HG02840 (cell line): ENCODE data around the gene PBX2.

ENCODE experiments used
- ATAC-seq: cut with Tn5 transposase; IDR thresholded peaks from one replicate; pipeline ENCODE4 v1.9.1; 2021; ENCODE audit warnings: mild to moderate bottlenecking, moderate library complexity, moderate number of reproducible peaks; ENCODE audit not compliant: unreplicated experiment, low FRiP score

PBX2 gene

GRCh38 chr6:32175711-32176475, 14.1 kb downstream of the PBX2 start, which contains the start of gene AGPAT1:
Gene AGPAT1 (minus strand): TSS chr6:32176084. CDS start chr6:32171496, 4,588 bp downstream.
- ATAC-seq: peak; percentile 36

- ATAC-seq: no peak
Observed at GRCh38 chr6:32175322-32175710, 14.7 kb downstream of the PBX2 start.

- no peak for ATAC-seq
Observed at GRCh38 chr6:32174416-32174815, 15.6 kb downstream of the PBX2 start.

GRCh38 chr6:32173051-32173727, 16.8 kb downstream of the PBX2 start:
- ATAC-seq: no peak

GRCh38 chr6:32171234-32171633, 18.8 kb downstream of the PBX2 start:
- no peak for ATAC-seq

- ATAC-seq: no peak
Observed at GRCh38 chr6:32170294-32170693, 19.7 kb downstream of the PBX2 start.

GRCh38 chr6:32168807-32169591, 21.0 kb downstream of the PBX2 start:
- no peak for ATAC-seq

- no peak for ATAC-seq
Observed at GRCh38 chr6:32168350-32168749, 21.7 kb downstream of the PBX2 start.

GRCh38 chr6:32167761-32168262, 22.2 kb downstream of the PBX2 start:
- no peak for ATAC-seq

- ATAC-seq: no peak
Observed at GRCh38 chr6:32167154-32167760, 22.7 kb downstream of the PBX2 start.

GRCh38 chr6:32166411-32167061, 23.5 kb downstream of the PBX2 start:
- ATAC-seq: no peak

- ATAC-seq: no peak
Observed at GRCh38 chr6:32164295-32164694, 25.7 kb downstream of the PBX2 start, which contains the start of gene EGFL8. Gene EGFL8 (plus strand): TSS chr6:32164595. CDS start chr6:32166166, 1,571 bp downstream.

GRCh38 chr6:32163559-32164258, 26.3 kb downstream of the PBX2 start:
- ATAC-seq: no peak

GRCh38 chr6:32158052-32158451, 31.9 kb downstream of the PBX2 start:
- no peak for ATAC-seq

GRCh38 chr6:32156891-32157290, 33.1 kb downstream of the PBX2 start:
- ATAC-seq: no peak

GRCh38 chr6:32154514-32155161, 35.4 kb downstream of the PBX2 start:
- ATAC-seq: no peak

- ATAC-seq: no peak
Observed at GRCh38 chr6:32153564-32154513, 36.2 kb downstream of the PBX2 start, which contains the start of gene PPT2. Gene PPT2 (plus strand): TSS chr6:32154141. CDS start chr6:32154595, 454 bp downstream.
